Measurements from ENCODE around the gene MYL12B. TPM values are rescaled to one million over a fixed set of nuclear protein-coding genes. Genes with fewer than 3 reads are reported as not detected.

The MYL12B gene
- total and polyA plus RNA-seq, 11 donors: 185 to 462 (median 223) TPM

GRCh38 chr18:3294435-3295080 is 32.6 kb downstream of the MYL12B start:
- ATAC-seq (no peak), DNase-seq (no peak)
- Histone ChIP-seq H3K36me3 (no peaks in the 10 kb centered on the region), H3K9me3 (peaks cover 0 to 22% (median 0%) of the 10 kb centered on the region in 12 donors), H3K4me1 (peaks cover 0 to 12% (median 3%) of the 10 kb centered on the region in 12 donors), H3K27me3 (peaks cover 0 to 4% (median 0%) of the 10 kb centered on the region in 9 donors), H3K27ac (no peak overlapping the region), H3K4me3 (no peak overlapping the region)
- intact Hi-C loops (cut with DNase I): loop anchor here in 2 of 10 donors (5.0 kb wide), 2 partner anchors 143 to 368 kb away; no protein-coding TSS in a partner anchor
- WGBS, 4 donors: 77 to 93% (median 91%) methylated on average over 3 of the region's 3 CpGs
- TF ChIP-seq POLR2A (IDR thresholded peaks at IDR 0.05) (no peak), CTCF (IDR thresholded peaks at IDR 0.05) (no peak)

- intact Hi-C loops (cut with DNase I): loop anchor here in 2 of 10 donors (5.0 kb wide), 2 partner anchors 140 to 365 kb away; no protein-coding TSS in a partner anchor
- TF ChIP-seq POLR2A (IDR thresholded peaks at IDR 0.05) (no peak), CTCF (IDR thresholded peaks at IDR 0.05) (peak in 11 of 12 donors; percentile 21 to 53 (median 37))
- Histone ChIP-seq H3K4me1 (peaks cover 0 to 12% (median 3%) of the 10 kb centered on the region in 12 donors), H3K27me3 (peaks cover 0 to 4% (median 0%) of the 10 kb centered on the region in 9 donors), H3K9me3 (peaks cover 0 to 17% (median 0%) of the 10 kb centered on the region in 12 donors), H3K36me3 (no peaks in the 10 kb centered on the region), H3K27ac (peak overlapping the region in 3 of 12 donors; percentile 7 to 39 (median 17)), H3K4me3 (peak overlapping the region; percentile 15 to 76 (median 55))
- ATAC-seq: peak; percentile 85 to 93 (median 92)
- peak; percentile 76 to 89 (median 84) for DNase-seq
- 3 to 10% (median 7%) methylated on average over 10 to 18 of the region's 18 CpGs for WGBS, 4 donors
Observed at GRCh38 chr18:3297025-3297984, 35.4 kb downstream of the MYL12B start.

GRCh38 chr18:3304832-3305231 is 42.9 kb downstream of the MYL12B start:
- intact Hi-C loops (cut with DNase I): no loop called here
- 100% methylated on average over 1 of the region's 1 CpG for WGBS, 4 donors
- H3K27ac ChIP-seq: no peak overlapping the region
- DNase-seq (no peak), ATAC-seq (no peak)
- no peaks in the 10 kb centered on the region for H3K4me1 ChIP-seq
- no peaks in the 10 kb centered on the region for H3K36me3 ChIP-seq
- no peaks in the 10 kb centered on the region for H3K9me3 ChIP-seq
- no peaks in the 10 kb centered on the region for H3K27me3 ChIP-seq
- TF ChIP-seq POLR2A (IDR thresholded peaks at IDR 0.05): no peak
- no peak for TF ChIP-seq CTCF (IDR thresholded peaks at IDR 0.05)
- no peak overlapping the region for H3K4me3 ChIP-seq

- TF ChIP-seq CTCF (IDR thresholded peaks at IDR 0.05) (no peak), POLR2A (IDR thresholded peaks at IDR 0.05) (no peak)
- no peak overlapping the region for H3K27ac ChIP-seq
- DNase-seq (no peak), ATAC-seq (no peak)
- H3K4me1 ChIP-seq: no peaks in the 10 kb centered on the region
- 82 to 86% (median 84%) methylated on average over 7 of the region's 7 CpGs for whole genome bisulfite sequencing, 4 donors
- no peak overlapping the region for H3K4me3 ChIP-seq
- H3K36me3 ChIP-seq: no peaks in the 10 kb centered on the region
- intact Hi-C loops (cut with DNase I): no loop called here
- no peaks in the 10 kb centered on the region for H3K9me3 ChIP-seq
- no peaks in the 10 kb centered on the region for H3K27me3 ChIP-seq
Observed at GRCh38 chr18:3305354-3305762, 43.4 kb downstream of the MYL12B start.
